ENCODE results near the gene CMTM5.

DNA sequence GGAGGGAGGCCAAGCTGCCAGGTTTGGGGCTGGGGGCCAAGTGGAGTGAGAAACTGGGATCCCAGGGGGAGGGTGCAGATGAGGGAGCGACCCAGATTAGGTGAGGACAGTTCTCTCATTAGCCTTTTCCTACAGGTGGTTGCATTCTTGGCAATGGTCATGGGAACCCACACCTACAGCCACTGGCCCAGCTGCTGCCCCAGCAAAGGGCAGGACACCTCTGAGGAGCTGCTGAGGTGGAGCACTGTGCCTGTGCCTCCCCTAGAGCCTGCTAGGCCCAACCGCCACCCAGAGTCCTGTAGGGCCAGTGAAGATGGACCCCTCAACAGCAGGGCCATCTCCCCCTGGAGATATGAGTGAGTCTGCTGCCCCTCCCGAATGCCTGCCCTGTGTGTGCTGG lies 3.8 kb upstream of the CMTM5 start:
- TF ChIP-seq EZH2 (IDR thresholded peaks at IDR 0.05) (no peak), EZH2phosphoT487 (IDR thresholded peaks at IDR 0.05) (no peak)
- TF ChIP-seq, protein P1, sequence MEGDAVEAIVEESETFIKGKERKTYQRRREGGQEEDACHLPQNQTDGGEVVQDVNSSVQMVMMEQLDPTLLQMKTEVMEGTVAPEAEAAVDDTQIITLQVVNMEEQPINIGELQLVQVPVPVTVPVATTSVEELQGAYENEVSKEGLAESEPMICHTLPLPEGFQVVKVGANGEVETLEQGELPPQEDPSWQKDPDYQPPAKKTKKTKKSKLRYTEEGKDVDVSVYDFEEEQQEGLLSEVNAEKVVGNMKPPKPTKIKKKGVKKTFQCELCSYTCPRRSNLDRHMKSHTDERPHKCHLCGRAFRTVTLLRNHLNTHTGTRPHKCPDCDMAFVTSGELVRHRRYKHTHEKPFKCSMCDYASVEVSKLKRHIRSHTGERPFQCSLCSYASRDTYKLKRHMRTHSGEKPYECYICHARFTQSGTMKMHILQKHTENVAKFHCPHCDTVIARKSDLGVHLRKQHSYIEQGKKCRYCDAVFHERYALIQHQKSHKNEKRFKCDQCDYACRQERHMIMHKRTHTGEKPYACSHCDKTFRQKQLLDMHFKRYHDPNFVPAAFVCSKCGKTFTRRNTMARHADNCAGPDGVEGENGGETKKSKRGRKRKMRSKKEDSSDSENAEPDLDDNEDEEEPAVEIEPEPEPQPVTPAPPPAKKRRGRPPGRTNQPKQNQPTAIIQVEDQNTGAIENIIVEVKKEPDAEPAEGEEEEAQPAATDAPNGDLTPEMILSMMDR (IDR thresholded peaks at IDR 0.05), result no peak
